MCF 10A (cell line): ENCODE data around the gene GRIN3B. TPM values are rescaled to one million over a fixed set of nuclear protein-coding genes. Genes with fewer than 3 reads are reported as not detected.

Source experiments
- BruUV-seq: library from RNA; stranded (reverse); fragments of 400-500 nt; replicated peaks from 2 replicates; lab custom pipeline; 2021; lab: Mats Ljungman, UMichigan
- CTCF ChIA-PET: fragments of 300-600 bp; sonication (Branson Sonifier 250); formaldehyde crosslinking; extraction: SDS; loops from one replicate; lab custom pipeline; 2021; ENCODE audit warnings: antibody characterized with exemption, inconsistent platforms; lab: Yijun Ruan, JAX
- POLR2A ChIA-PET: fragments of 300-600, 350-650 bp; sonication (Branson Sonifier 250); formaldehyde crosslinking; extraction: SDS; loops from one replicate; lab custom pipeline; 2020; ENCODE audit warnings: antibody characterized with exemption, inconsistent platforms; lab: Yijun Ruan, JAX
- DNase-seq: peaks from one replicate; pipeline ENCODE4 v3.0.0-alpha.2; 2018; ENCODE audit not compliant: unreplicated experiment
- H3K27ac Mint-ChIP-seq: one replicate; pipeline ENCODE4 v1.8.0; 2022; ENCODE audit warnings: mild to moderate bottlenecking, low read depth, mixed read lengths; ENCODE audit not compliant: unreplicated experiment
- H3K27me3 Mint-ChIP-seq: one replicate; pipeline ENCODE4 v1.8.0; 2022; ENCODE audit warnings: mixed read lengths; ENCODE audit not compliant: insufficient read depth, unreplicated experiment
- H3K36me3 Mint-ChIP-seq: one replicate; pipeline ENCODE4 v1.8.0; 2022; ENCODE audit warnings: mild to moderate bottlenecking, moderate library complexity, mixed read lengths; ENCODE audit not compliant: insufficient read depth, unreplicated experiment
- H3K4me1 Mint-ChIP-seq: one replicate; pipeline ENCODE4 v1.8.0; 2022; ENCODE audit warnings: mixed read lengths; ENCODE audit not compliant: insufficient read depth, unreplicated experiment
- H3K4me3 Mint-ChIP-seq: one replicate; pipeline ENCODE4 v1.8.0; 2022; ENCODE audit warnings: mild to moderate bottlenecking, moderate library complexity, mixed read lengths; ENCODE audit not compliant: unreplicated experiment
- H3K9me3 Mint-ChIP-seq: one replicate; pipeline ENCODE4 v1.8.0; 2022; ENCODE audit warnings: mixed read lengths; ENCODE audit not compliant: unreplicated experiment
- intact Hi-C: fragments of 100-400 bp; cut with micrococcal nuclease; formaldehyde crosslinking; loops from 2 replicates; pipeline ENCODE4 v1.14.1; 2022
- total RNA-seq: library from RNA; stranded (reverse); gene quantifications from 2 replicates; pipeline ENCODE4 v1.2.3, GENCODE V29; 2022
- TF ChIP-seq, protein P1 (sequence below): fragments of 200-600 bp; IDR thresholded peaks from one replicate; pipeline ENCODE4 v1.8.0; 2022; ENCODE audit warnings: antibody characterized with exemption, mild to moderate bottlenecking; ENCODE audit not compliant: unreplicated experiment

The GRIN3B gene
- total RNA-seq, 1 experiment from 2014 or later, result not detected

DNA sequence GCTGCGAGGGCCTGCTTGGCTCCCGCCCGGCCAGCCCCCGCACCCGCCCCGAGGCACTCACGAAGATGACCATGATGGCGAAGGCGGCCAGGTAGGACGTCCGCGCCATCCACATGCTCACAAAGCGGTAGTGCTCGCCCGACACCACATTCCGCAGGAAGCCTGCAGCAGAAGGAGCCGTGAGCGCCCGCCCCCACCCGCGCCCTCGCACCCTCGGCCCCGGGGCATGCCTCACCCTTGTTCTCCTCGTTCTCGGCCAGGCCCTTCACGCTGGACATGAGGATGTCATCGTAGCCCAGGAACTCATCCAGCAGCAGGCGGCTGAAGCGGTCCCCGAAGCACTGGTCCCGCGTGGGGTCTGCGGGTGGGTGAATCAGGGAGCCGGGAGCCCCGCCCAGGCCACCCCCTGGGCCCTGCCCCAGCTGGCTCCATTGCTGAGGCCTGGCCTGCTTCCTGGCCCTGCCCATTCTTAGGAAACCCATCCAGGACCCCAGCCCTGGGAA, 11.7 kb downstream of the GRIN3B start:
- Mint-ChIP-seq H3K27ac (no peak overlapping the region), H3K4me1 (peaks cover 4% of the 10 kb centered on the region), H3K9me3 (no peaks in the 10 kb centered on the region), H3K36me3 (peaks cover 30% of the 10 kb centered on the region), H3K27me3 (no peaks in the 10 kb centered on the region), H3K4me3 (no peak overlapping the region)
- TF ChIP-seq, protein P1, sequence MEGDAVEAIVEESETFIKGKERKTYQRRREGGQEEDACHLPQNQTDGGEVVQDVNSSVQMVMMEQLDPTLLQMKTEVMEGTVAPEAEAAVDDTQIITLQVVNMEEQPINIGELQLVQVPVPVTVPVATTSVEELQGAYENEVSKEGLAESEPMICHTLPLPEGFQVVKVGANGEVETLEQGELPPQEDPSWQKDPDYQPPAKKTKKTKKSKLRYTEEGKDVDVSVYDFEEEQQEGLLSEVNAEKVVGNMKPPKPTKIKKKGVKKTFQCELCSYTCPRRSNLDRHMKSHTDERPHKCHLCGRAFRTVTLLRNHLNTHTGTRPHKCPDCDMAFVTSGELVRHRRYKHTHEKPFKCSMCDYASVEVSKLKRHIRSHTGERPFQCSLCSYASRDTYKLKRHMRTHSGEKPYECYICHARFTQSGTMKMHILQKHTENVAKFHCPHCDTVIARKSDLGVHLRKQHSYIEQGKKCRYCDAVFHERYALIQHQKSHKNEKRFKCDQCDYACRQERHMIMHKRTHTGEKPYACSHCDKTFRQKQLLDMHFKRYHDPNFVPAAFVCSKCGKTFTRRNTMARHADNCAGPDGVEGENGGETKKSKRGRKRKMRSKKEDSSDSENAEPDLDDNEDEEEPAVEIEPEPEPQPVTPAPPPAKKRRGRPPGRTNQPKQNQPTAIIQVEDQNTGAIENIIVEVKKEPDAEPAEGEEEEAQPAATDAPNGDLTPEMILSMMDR, result no peak
- POLR2A ChIA-PET, result no interaction called here
- no peak for DNase-seq
- CTCF ChIA-PET, result interaction anchor here (1.4 kb wide), 1 partner anchor 8 kb away, joined by 5 read pairs; no protein-coding TSS in a partner anchor
- no TSS peak for BruUV-seq
- intact Hi-C loops, result no loop called here

DNA sequence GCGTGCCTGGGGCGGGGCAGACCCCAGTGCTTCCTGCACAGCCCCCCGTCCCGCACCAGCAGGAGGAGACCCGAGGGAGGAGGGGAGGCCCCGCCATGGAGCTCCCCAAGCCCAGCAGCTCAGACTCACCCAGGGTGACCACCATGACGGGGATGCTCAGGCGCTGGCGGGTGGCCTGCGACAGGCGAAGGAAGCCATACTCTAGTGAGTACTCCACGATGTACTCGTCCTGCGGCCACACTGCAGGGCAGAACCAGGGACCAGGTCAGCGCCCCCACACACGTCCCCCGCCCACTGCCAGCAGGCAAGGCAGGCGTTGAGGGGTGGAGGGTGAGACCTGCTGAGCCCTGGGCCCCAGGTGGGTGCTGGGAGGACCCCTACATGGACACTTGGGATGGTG, 12.1 kb downstream of the GRIN3B start:
- H3K27ac Mint-ChIP-seq, result no peak overlapping the region
- H3K4me3 Mint-ChIP-seq, result no peak overlapping the region
- CTCF ChIA-PET, result interaction anchor here (1.4 kb wide), 1 partner anchor 8 kb away, joined by 5 read pairs; no protein-coding TSS in a partner anchor
- no peak for DNase-seq
- H3K27me3 Mint-ChIP-seq, result no peaks in the 10 kb centered on the region
- intact Hi-C loops, result no loop called here
- H3K9me3 Mint-ChIP-seq, result no peaks in the 10 kb centered on the region
- peaks cover 9% of the 10 kb centered on the region for H3K4me1 Mint-ChIP-seq
- TF ChIP-seq, protein P1, result no peak
- POLR2A ChIA-PET, result no interaction called here
- peaks cover 35% of the 10 kb centered on the region for H3K36me3 Mint-ChIP-seq
- no TSS peak for BruUV-seq

DNA sequence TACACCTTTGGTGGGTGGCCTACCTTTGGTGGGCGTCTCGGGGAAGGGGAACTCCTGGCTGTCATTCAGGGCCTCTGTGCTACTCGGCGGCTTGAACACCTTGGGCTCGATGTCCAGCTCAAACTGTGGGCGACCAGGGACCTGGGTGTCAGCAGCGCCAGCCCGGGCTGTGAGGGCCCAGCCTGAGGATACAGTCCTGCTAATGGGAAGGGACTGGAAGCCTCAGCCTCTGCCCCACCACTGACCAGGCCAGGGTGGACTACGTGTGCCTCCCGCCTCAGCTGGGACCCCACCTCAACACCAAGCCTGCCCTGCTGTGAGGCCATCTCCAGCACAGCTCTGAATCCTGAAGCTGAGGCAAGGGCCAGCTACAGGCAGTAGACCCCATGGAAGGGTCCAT, 13.0 kb downstream of the GRIN3B start:
- TF ChIP-seq, protein P1, result no peak
- Mint-ChIP-seq H3K4me1 (peaks cover 17% of the 10 kb centered on the region), H3K4me3 (no peak overlapping the region), H3K27ac (no peak overlapping the region), H3K27me3 (no peaks in the 10 kb centered on the region), H3K9me3 (no peaks in the 10 kb centered on the region), H3K36me3 (peaks cover 39% of the 10 kb centered on the region)
- DNase-seq, result no peak
- POLR2A ChIA-PET, result no interaction called here
- intact Hi-C loops, result no loop called here
- CTCF ChIA-PET, result interaction anchor here (0.9 to 1.4 kb wide), 2 partner anchors 9 to 31 kb away, joined by 3 to 5 read pairs; no protein-coding TSS in a partner anchor
- no TSS peak for BruUV-seq

DNA sequence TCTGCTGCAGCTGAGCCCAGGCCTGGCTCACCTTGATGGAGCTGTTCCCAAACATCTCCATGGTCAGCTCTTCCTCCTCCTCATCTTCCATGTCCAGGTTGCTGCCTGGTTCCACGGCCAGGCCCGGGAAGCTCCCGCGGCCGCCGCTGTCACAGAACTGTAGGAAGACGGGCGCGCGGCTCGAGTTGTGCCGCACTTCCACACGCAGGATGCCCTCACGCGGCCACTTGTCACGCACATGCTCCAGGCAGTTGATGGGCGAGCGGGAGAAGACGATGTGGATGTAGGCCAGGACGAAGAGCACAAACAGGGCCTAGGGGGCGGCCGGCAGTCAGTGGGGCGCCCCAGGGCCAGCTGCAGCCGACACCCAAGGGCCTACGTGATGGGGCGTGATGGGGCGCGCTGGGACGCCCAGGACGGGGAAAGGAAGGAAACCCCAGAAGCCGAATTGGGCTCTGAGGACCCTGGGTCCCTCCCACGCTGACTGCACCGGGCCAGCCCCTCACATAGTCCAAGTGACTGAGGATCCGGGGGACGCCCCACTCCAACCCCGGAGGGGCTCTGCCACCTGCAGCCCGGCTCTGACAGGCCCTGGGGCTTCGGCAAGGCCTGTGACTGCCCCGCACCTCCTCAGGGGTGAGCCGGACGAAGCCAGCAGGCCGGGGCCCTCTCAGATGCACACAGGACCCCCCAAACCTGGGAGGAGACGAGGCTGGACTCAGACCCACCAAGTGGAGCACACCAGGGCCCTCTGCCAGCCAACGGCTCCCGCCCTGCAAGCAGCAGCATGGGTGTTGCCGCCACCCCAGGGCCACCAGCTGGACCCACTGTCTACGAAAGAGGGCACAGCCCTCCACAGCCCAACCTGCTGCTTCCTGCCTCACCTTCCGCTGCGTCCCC, 14.2 kb downstream of the GRIN3B start:
- intact Hi-C loops, result no loop called here
- no peaks in the 10 kb centered on the region for H3K9me3 Mint-ChIP-seq
- TF ChIP-seq, protein P1, result no peak
- H3K27me3 Mint-ChIP-seq, result no peaks in the 10 kb centered on the region
- DNase-seq, result no peak
- no peak overlapping the region for H3K27ac Mint-ChIP-seq
- no peak overlapping the region for H3K4me3 Mint-ChIP-seq
- H3K4me1 Mint-ChIP-seq, result peaks cover 17% of the 10 kb centered on the region
- ChIA-PET POLR2A (interaction anchor here (0.7 kb wide), 1 partner anchor 13 kb away, joined by 3 read pairs; no protein-coding TSS in a partner anchor), CTCF (interaction anchor here (0.7 kb wide), 1 partner anchor 359 kb away, joined by 4 read pairs; no protein-coding TSS in a partner anchor)
- BruUV-seq, result no TSS peak
- H3K36me3 Mint-ChIP-seq, result peaks cover 39% of the 10 kb centered on the region
